PC-9 (cell line): ENCODE results near the gene PPM1H.

Source experiments
- EZH2 ChIP-seq: fragments of 200-600 bp; sonication (generic); IDR thresholded peaks from 2 replicates; pipeline ENCODE4 v1.8.0; 2017; ENCODE audit warnings: antibody characterized with exemption, low read depth
- TF ChIP-seq, protein P1 (sequence below): fragments of 200-600 bp; sonication (generic); conservative IDR thresholded peaks from 2 replicates; pipeline ENCODE4 v1.6.1; 2017; ENCODE audit warnings: mixed run types, antibody characterized with exemption, mild to moderate bottlenecking, moderate library complexity

DNA sequence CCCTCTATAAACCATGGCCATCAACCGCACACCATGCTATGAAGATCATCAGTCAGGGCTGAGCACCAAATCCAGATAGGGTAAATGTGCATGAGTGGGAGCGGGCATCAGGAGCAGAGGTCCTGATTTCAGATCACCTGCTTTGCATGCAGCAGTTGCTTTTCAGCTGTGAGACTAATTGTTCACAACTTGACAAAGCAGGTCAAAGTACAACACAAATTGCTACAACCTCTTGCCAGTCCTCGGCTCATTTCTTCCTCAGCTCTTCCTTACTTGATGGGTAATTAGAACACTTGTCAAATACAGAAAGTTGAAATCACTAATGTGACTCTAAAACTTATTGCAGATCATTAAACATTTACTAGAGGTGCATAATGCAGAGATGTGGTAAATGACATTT, 171.6 kb downstream of the PPM1H start:
- TF ChIP-seq, protein P1, sequence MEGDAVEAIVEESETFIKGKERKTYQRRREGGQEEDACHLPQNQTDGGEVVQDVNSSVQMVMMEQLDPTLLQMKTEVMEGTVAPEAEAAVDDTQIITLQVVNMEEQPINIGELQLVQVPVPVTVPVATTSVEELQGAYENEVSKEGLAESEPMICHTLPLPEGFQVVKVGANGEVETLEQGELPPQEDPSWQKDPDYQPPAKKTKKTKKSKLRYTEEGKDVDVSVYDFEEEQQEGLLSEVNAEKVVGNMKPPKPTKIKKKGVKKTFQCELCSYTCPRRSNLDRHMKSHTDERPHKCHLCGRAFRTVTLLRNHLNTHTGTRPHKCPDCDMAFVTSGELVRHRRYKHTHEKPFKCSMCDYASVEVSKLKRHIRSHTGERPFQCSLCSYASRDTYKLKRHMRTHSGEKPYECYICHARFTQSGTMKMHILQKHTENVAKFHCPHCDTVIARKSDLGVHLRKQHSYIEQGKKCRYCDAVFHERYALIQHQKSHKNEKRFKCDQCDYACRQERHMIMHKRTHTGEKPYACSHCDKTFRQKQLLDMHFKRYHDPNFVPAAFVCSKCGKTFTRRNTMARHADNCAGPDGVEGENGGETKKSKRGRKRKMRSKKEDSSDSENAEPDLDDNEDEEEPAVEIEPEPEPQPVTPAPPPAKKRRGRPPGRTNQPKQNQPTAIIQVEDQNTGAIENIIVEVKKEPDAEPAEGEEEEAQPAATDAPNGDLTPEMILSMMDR = no peak
- no peak for TF ChIP-seq EZH2
